ELF-1 (cell line): Measurements from ENCODE around the gene PGAP6.
"Not testable (repeated sequence)": the region's sequence is repeated elsewhere in the genome, so short reads cannot be mapped to it uniquely, and the experiment has no call there.

Source experiments
- DNase-seq: peaks from one replicate; pipeline ENCODE4 v3.0.0-alpha.2; 2016; ENCODE audit warnings: low read depth, low spot score

Gene PGAP6

GRCh38 chr16:379183-379960, 2.4 kb downstream of the PGAP6 start:
- peak; percentile 83 for DNase-seq

GRCh38 chr16:378821-379182, 3.0 kb downstream of the PGAP6 start:
- no peak for DNase-seq

GRCh38 chr16:378113-378820, 3.5 kb downstream of the PGAP6 start:
- not testable (repeated sequence) for DNase-seq

- no peak for DNase-seq
Measured at GRCh38 chr16:377419-377951, 4.3 kb downstream of the PGAP6 start.

- no peak for DNase-seq
Measured at GRCh38 chr16:376817-377418, 4.9 kb downstream of the PGAP6 start.

GRCh38 chr16:375927-376816, 5.6 kb downstream of the PGAP6 start:
- no peak for DNase-seq

GRCh38 chr16:375212-375611, 6.6 kb downstream of the PGAP6 start:
- DNase-seq, result no peak

- DNase-seq, result no peak
Measured at GRCh38 chr16:374616-374926, 7.2 kb downstream of the PGAP6 start.

- no peak for DNase-seq
Measured at GRCh38 chr16:373848-374615, 7.7 kb downstream of the PGAP6 start.

GRCh38 chr16:373020-373598, 8.7 kb downstream of the PGAP6 start:
- DNase-seq, result no peak

- no peak for DNase-seq
Measured at GRCh38 chr16:372302-372983, 9.3 kb downstream of the PGAP6 start.

- DNase-seq, result no peak
Measured at GRCh38 chr16:371515-372301, 10.1 kb downstream of the PGAP6 start.

GRCh38 chr16:370979-371514, 10.7 kb downstream of the PGAP6 start:
- DNase-seq, result no peak

GRCh38 chr16:370443-370842, 11.3 kb downstream of the PGAP6 start, which contains the start of gene MRPL28:
TSS of gene MRPL28 (minus strand) at chr16:370538. CDS start at chr16:370218, 320 bp downstream.
- peak; percentile 96 for DNase-seq

GRCh38 chr16:369866-370436, 11.8 kb downstream of the PGAP6 start:
- DNase-seq, result no peak

GRCh38 chr16:369275-369865, 12.4 kb downstream of the PGAP6 start:
- no peak for DNase-seq

GRCh38 chr16:368388-369158, 13.2 kb downstream of the PGAP6 start:
- DNase-seq, result no peak
